ENCODE data around the gene SSTR3.

The SSTR3 gene

GRCh38 chr22:37228106-37229011 lies 16.1 kb upstream of the SSTR3 start:
- no peak for DNase-seq

GRCh38 chr22:37226514-37226913 lies 14.2 kb upstream of the SSTR3 start:
- no peak for DNase-seq

GRCh38 chr22:37226087-37226486 lies 13.8 kb upstream of the SSTR3 start:
- no peak for DNase-seq

- peak; percentile 68 for DNase-seq
Observed at GRCh38 chr22:37225481-37225880, 13.2 kb upstream of the SSTR3 start.

DNA sequence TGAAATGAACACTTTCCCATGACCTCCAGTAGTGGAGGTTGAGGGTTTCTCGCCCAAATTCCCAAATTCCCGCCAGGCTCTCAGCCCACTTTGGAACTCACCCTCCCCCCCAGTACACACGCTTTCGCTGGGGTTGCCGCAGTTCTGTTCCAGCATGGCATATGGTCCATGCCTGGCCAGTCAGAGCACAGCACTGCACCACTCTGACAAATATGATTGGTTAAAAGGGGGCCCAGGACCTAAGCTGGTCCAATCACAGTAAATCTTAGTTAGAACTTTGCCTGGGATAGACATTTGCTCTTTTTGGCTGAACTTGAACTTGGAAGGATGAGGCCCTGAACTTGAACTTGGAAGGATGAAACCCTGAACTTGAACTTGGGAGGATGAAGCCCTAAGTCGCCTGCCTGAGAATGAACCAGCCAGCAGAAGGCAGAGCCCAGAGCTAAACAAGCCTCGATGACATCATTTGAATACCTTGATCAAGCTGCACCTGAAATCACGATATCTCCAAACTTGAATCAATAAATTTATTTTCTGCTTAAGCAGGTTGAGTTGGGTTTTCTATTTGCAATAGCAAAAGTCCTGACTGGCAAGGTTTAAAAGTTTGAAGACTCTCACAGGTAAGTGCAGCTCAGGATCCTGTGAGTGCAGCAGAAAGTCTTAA lies 12.6 kb upstream of the SSTR3 start:
- DNase-seq, result no peak

- no peak for DNase-seq
Observed at GRCh38 chr22:37223965-37224551, 11.8 kb upstream of the SSTR3 start.

DNA sequence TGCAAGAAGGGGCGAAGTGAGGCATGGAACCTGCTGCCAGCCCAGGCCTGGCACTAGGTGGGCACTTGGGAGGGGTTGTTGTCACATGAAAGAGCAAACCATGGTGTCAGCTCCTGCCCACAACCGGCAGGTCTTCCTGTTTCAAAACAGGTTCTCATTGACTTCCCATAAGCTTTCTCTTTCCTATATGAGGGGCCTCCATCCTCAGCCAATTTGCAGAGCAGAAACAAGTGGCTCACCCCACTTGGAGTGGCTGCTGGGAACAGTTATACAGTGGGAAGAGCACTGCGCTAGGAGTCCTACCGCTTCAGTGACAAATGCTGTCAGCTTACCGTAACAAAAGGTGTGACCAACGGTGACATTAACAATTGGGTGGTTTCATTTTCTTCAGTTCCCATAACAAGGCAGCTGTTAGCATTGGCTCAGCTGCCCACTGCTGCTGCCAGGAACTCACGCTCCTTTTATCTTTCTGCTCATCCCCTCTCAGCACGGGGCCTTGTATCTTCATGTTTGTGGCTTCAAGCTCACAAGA lies 10.2 kb upstream of the SSTR3 start:
- DNase-seq, result no peak

DNA sequence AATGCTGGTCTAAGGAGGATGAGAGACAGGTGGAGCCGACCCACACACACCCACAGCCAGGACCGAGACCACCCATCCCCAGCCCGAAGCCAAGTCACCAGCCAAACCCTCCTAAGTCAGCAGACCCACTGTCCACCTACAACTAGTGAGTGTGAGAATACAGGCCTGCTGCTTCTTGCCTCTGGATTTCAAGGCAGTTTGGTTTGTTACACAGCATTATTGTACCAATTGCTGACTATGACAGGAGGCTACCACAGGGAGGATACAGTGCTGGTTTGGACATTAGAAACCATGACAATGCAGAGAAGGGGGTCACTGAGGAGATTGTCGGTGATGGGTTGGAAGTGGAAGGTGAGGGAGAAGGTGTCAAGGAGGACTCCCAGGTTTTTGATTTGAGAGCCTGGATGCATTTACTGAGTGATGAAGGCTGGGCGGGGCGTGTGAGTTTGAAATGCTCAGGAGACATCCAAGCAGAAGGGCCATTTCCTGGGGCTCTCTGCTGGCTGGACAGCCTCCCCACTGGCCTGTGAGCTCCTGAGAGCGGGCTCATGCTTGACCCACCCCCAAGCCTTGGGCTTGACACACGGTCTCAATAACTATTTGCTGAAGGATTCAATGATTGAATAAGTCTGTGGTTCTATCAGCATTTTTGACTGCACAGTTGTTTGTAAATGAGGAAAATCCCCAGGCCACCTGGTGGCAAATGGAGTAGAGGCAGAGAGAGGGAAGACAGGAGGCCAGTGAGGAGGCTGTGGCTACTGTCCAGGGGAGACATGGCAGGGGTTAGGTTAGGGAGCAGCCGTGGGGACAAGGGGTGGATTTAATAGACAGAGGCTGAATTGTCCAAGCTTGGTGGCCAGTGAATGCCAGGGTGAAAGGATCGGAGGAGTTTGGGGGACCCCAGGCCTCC lies 9.4 kb upstream of the SSTR3 start:
- no peak for DNase-seq

DNA sequence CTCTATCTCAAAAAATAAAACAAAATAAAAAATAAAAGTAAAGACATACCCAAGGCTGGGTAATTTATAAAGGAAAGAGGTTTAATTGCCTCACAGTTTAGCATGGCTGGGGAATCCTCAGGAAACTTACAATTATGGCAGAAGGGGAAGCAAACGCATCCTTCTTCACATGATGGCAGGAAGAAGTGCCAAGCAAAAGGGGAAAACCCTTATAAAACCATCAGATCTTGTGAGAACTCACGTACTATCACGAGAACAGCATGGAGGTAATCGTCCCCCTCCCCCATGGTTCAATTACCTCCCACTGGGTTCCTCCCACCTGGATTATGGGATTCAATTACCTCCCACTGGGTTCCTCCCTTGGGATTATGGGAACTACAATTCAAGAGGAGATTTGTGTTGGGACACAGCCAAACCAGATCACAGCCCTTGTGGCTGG lies 8.3 kb upstream of the SSTR3 start:
- no peak for DNase-seq

DNA sequence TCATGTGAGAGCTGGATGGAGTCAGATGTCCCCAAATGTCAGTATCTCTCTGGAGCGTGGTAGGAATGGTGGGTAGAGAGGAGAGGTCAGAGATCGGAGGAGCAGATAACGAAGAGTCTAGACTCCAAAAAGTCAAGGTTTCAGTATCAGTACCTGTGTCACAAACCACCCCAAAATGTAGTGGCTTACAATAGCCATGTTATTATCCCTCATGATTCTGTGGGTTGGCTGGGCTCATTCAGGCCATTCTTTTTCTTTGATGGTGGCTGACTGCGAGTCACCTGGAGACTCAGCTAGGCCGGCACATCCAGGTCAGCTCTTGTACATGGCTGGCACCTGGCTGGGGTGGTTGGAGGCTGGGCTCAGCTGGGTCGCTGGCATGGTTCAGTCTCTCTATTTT lies 7.3 kb upstream of the SSTR3 start:
- DNase-seq, result no peak

DNA sequence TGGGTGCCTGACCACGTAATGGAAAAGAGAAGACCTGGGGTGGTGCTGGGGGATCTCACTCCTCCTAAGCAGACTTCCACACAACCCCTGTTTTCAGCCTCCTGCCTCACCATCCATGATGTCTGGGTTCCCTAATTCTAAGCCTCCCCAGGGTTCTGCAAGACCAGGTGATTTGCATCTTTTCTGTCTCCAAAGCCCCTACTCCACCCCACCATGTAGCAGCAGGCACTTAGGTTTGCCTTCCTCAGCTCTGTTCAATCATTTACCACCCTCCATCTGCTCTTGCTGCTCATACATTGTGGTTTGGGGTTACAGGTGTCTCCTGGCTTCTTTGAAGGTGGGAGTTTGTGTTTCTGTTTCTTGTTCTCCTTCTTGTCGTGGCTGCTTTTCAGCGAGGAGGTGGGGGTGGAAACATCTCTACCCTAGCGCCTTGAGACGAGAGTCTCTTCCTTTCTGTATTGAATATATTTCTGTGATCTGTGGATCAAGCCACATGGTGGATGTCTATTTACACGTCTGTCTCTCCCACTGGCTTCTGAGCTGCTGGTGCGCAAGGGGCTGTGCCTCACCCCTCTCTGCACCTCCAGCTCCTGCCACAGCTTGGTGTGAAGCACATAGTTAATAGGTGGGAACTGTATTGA lies 6.6 kb upstream of the SSTR3 start:
- no peak for DNase-seq

- DNase-seq, result no peak
Observed at GRCh38 chr22:37218399-37218770, 6.1 kb upstream of the SSTR3 start.

GRCh38 chr22:37215890-37216289 lies 3.6 kb upstream of the SSTR3 start:
- DNase-seq, result no peak

DNA sequence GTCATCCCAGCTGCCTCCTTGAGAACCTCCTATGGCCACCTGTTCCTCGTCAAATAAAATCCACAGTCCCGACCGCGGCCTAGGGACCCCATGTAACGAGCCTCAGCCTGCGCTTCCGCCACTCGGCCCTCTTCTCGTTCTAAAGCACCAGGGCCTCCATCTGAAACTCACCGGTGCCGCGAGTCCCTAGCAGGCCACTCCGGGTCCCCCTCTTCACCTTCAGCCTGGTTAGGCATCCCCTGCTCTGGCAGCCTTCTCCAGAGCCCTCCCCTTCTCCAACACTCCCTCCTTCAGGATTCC lies 2.4 kb upstream of the SSTR3 start:
- DNase-seq, result no peak

- DNase-seq, result no peak
Observed at GRCh38 chr22:37213941-37214730, 1.9 kb upstream of the SSTR3 start.

DNA sequence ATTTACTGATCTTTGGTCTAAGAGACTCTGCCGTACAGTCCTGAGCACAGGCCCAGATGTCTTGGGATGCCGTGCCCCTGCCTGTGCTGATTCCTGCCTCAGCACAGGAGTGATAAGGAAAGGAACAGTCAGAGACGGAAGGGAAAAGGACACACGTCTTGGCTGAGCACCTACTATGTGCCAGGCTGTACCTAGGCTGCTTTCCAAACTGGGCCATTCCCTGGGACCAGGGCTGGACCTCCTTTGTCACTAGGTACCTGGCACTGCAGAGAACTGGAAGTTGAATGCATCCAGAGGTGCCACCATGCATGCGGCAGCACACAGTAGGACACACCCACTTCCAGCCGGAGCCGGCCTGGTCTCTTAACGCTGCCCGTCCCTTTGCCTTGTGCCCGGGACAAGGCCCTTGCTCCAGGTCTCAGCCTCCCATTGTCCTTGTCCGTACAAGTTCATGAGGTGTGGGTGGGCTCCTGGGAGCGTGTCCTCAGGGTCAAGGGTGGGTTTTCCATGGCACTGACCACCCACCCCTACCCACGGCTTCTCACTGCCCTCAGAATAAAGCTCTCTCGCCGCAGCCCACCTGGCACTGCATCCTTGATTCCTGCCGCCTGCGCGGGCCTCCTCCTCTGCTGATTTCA lies 1.1 kb upstream of the SSTR3 start:
- no peak for DNase-seq

DNA sequence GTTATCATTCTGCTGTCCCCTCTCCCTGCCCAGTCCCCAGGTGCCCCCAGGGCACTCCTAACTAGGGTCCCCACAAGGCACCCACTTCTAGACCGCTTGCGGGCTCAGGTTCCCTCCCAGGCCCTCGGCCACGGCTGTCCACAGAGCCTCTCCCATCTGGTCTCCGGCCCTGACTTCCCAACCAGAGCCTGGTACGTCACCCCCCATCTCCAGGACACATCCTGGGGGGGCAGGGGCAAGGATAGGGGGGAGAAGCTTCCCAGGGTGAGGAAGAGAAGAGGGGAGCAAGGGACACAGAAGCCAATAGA lies 457 bp downstream of the SSTR3 start:
- no peak for DNase-seq

DNA sequence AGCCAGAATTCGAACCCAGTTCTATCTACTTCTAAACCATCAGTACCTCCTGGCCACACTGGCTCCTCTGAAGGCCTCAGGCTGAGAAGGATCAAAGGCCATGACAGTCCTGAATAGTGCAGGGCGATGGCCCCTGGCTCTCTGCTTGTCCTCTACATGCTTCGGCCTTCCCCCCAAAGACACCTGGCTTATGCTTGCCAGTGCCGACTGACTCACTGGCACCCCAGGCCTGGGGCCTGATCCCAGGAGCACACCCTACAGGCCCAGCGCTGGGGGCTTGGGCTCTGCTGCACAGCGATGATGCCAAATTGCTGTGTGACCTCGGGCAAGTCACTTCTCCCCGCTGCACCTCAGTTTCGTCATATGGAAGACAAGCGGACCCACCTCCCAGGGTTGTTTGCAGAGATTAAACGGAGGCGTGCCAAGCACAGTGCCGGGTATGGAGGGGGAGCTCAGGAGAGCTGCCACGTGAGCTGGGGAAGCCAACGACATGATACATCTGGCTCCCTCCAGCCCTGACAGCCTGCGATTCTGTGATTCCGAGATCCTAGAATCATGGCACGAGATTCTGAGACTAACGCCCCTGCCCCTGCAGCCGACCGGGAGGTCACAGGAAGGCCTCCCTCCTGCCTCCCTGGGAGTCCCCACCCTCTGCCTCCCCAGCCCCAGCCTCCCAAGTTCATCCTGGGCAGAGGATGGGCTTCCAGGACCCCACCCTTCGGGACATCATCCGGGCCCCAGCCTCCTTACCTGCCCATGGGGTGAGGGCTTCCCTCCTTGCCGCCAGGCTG lies 1.0 kb downstream of the SSTR3 start:
- DNase-seq, result no peak

DNA sequence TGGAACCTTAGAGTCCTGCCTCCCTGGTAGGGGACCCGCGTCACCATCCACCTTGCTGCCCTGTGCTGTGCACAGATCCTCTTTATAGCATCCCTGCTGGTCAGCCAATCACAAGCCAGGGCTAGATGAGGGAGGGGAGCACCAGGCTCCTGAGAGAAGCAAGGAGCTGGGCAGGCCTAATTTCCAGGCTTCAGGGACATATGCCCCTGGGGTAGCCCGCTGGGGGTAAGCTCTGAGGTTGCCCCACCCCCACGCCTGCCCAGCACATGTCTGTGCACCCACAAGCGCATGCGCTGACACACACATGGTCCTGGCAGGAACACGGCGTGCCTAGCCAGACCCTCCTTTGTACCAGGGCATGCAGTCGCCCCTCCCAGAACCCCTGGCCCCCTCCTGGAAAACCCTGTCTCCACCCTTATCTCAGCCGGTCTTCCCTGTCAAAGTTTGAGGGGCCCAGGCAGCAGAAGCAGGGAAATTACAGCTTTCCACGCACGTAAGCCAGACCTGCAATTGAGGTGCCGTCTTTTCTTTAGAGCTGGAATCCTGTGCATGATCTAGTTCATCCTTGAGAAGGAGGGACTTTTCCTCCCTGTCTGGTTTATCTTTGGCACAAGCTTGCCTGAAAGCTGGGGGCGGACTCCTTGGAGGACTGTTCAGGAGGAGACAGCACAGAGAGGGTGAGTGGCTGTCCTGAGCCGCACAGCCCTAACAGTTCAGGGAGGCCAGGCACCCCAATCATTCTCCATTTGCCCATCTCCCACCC lies 2.1 kb downstream of the SSTR3 start:
- no peak for DNase-seq
